DMS114 treated with DMSO at 0.1 percent for 48 hours (cell line): Measurements from ENCODE around the gene NDUFA12.

ENCODE experiments used
- DNase-seq: peaks from one replicate; lab custom pipeline; 2025; ENCODE audit not compliant: unreplicated experiment; lab: John Stamatoyannopoulos, UW

Gene NDUFA12

DNA sequence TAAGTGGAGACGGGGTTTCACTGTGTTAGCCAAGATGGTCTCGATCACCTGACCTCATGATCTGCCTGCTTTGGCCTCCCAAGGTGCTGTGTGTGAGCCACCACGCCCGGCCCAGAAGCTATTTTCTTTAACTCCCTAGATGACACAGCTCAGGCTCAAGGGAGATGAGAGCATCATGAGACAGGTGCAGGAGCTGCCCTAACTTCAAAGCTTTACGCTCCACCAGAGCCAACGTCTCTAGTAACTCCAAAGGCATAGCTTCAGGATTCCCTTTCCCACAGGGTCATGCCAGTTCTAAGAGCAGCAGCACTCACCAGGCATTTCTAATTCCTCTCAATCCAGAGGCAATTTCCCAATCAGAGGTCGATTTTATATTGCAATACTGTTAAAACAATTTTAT is 21.0 kb downstream of the NDUFA12 start:
- DNase-seq = no peak

DNA sequence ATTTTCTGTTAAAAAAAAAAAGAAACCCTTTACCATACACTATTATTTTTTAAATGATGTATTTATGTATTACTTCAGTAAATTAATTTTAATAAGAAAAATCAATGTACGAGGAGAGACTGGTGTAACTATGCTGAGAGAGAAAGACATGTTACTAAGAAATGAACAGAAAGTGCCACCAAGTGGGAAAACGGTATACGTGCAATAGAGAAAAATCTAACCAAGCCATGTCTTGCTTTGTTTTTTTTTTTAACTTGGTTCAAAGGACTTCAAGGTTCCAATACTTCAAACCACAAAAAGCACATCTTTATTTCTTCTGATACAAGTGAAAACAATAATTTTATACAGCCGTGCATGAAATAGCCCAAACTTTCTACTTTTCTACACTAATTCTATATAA is 22.9 kb downstream of the NDUFA12 start:
- DNase-seq = peak; percentile 28

DNA sequence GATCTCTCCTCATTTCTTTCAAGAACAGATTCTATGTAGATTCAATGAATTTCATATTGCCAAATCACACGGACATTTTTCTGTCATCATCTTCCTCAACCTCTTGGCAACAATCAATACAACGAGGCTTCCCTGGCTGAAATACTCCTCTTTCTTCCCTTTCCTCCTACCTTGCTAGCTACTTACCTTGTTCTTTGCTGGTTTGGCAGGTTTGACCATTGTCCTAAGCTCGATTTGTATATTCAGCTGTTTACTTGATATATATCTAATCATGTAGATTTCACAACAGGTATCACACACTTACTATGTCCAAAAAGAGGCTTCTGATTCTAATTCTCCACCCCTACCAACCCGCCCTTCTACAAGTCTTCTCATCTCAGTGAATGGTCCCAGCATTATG is 23.6 kb downstream of the NDUFA12 start:
- no peak for DNase-seq

DNA sequence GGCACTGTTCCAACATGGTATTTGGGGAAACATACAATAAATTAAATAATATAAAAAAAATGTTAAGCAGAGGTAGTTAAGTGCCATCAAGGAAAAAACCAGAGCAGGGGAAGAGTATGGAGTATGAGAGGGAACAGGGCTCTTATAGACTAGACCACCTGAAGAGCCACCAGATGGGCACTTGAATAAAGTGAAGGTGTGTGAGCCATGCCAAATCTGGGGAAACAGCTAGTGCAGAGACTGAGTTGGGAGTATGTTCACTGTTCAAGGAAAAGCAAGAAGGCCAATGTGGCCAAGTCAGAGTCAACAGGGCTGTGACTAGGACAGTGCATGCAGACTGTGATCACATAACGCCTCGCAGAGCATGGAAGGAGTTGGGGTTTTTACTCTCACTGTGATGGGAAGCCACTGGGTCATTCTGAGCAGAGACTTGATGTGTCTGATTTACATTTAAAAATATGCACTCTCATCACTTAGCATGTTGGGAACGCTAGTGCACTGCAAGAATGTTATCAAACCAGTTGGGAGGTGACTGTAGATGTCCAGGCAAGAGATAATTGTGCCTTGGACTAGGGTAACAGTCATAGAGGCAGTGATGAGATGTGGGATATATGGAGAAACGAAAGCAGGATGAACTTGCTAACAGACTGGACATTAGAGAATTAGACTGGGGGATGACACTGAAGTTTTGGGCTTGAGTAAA is 25.6 kb downstream of the NDUFA12 start:
- no peak for DNase-seq

DNA sequence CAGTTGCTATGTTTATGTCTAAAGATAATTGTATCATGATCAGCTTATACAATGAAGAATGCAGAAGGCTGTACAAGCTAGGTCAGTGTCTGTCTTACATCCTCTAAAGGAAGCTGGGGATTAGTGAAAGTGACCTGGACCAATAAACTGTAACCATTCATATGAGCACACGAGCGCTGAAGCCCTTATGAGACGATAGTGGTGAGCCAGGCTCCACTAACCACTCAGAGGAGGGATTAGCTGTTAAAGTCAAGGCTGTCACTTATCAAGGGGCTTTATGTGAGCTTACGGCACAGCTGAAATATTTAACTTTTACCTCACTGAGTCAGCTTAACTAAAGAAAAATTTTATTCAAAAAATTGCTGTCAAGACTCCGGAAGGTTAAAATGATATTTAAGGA is 30.3 kb downstream of the NDUFA12 start:
- DNase-seq = no peak

DNA sequence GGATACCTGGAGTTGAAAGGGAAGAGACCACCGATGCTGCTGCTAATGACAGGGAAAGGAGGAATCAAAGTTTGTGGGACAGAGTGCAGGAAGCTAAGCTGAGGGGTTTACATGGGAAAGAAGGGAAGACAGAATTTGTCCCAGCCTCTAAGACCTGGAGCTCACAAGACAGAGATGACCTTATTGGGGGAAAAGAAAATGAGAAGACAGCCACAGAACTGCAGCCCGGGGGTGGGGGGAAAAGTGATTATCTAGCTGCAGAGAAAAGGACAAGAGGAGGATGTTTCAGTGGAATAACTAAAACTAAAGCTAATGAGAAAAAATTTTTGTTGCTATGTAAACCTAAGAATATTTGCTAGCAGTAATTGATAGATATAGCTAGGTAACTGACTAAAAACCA is 30.7 kb downstream of the NDUFA12 start:
- DNase-seq = no peak

DNA sequence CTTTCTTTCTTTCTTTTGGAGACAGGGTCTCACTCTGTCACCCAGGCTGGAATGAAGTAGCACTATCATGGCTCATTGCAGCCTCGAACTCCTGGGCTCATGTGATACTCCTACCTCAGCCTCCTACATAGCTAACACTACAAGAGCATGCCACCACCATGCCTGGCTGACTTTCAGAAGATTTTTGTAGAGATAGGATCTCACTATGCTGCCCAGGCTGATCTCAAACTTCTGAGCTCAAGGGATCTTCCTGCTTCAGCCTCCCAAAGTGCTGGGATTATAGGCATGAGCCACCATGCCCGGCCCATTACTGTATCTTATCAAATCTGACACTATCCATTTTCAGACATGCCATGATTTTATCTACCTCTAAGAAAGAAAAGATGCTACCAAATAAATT is 31.6 kb downstream of the NDUFA12 start:
- no peak for DNase-seq

DNA sequence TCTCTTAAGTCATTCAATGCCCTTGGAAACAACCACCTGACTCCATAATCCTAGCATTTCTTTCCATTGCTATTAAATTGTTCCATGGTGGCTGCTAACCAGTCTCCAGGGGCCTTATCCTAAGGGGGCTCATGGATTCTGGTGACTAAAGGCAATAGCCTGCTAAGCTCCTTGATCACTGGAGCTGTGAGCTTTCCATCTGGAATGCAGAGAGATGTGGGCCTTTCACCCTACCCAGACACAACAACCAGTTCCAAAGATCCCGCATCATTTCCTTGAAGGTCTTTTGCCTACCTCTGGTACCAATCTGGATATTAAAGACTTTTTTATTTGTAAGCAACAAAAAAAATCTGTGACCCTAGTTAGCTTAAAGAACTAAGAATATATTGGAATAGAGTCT is 32.9 kb downstream of the NDUFA12 start:
- no peak for DNase-seq

DNA sequence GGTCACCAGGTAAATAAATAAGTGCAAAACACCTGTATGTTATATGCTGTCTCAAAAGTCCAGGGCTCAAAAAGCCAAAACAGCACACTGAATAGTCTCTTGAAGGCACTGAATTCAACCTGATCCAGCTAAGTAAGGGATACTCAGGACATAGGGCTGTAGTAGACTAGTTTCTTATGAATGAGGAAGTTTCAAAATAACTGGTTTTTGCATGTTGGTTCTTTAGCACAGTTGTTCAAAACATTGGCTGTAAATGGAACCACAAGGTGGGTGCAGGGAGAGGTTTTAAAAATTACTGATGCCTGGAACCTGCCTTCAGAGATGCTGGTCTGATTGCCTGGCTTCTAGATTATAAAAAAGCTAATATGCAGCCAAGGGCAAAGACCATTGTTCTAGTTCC is 34.1 kb downstream of the NDUFA12 start:
- DNase-seq = no peak

DNA sequence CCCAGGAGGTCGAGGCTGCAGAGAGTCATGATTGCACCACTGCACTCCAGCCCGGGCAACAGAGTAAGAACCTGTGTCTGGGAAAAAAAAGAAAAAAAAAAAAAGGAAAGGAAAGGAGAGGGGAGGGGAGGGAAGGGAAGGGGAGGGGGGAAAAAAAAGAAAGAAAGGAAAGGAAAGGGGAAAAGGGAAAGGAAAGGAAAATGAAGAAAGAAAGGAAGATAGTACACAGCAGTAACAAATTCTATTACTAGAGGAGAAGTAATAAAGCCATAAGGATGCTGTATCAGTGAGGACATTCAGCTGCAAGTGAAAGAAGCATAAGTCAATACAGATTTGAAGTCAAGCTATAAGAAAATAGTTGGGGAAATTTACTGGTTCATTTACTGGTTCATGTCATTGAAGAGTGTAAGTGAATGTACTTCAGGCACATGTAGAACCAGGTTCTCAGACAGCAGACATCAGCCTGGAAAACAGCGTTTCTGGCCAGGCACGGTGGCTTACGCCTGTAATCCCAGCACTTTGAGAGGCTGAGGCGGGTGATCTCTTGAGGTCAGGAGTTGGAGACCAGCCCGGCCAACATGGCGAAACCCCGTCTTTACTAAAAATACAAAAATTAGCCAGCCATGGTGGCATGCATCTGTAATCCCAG is 37.4 kb downstream of the NDUFA12 start:
- DNase-seq = no peak

DNA sequence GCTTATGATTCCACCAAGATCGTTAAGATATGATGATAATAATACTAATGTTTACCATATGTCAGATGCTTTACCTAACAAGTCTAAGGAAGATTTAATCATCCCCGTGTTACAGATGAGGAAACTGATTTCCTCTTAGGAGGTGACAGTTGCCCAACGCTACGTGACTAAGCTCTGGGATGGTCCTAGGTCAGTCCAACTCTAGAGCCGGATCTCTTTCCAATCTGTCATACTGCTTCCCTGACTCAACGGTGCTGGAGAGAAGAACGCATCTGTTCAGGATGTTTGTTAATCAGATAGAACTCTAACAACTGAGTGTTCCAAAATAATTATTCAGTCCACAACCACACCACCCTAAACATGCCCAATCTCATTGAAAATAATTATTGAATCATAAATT is 39.8 kb downstream of the NDUFA12 start:
- no peak for DNase-seq

DNA sequence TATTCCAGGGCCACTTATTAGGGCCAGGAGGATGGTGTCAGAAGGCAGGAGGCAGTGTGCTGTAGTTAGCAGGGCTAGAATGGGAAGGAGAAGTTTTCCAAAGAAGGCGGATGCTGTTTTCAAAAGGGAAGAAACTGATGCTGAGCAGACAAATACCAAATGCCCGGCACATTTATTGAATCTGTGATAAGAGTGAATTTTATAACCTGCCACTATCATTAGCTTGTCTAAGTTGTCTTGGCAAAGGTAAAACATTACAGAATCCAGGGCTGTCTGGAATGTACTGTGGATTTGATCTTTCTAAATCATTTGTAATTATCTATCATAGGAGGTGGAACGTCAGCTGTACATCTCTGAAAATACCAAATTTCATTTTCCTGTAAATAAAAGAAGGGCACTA is 40.8 kb downstream of the NDUFA12 start:
- no peak for DNase-seq

DNA sequence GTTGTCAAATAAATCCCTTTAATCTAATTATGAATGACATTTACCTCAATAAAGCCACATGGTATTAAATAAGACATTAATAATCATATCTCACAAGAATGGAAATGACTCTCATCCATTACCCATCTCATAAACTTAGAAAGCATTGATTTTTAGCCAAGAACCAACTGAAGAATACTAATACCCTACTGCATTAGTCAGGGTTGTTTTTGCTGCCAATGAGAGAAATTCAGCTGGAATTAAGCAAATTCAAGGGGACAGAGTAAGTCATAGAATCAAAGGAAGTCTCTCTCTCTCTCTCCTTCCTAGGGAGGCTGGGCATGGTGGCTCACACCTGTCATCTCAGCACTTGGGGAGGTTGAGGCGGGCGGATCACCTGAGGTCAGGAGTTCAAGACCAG is 41.6 kb downstream of the NDUFA12 start:
- DNase-seq = no peak

DNA sequence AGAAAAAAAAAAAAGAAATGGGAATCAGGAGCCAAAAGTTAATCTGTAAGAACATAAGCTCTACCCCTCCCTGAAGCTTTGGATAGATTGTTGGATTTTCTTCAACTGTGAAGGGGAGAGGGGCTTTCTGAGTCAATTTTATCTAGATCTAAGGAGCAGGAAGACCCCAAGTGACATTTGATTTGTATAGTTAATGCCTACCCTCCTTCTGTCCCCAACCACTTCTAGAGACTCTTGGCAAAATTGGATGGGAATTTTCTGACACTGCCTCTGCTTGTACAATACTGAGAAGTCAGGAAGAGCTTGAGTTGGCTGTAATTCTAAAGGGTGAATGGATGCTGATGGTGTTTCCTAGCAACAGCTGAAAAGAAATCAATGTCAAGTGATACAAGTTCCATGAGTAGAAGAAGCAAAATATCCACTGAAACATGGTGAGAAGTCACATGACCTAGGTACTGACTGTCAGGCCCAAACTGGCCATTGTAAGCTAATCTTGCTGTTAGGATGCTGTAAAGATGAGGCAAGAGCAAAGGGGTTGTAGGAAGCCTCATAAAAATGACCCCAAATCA is 42.2 kb downstream of the NDUFA12 start:
- DNase-seq = no peak

DNA sequence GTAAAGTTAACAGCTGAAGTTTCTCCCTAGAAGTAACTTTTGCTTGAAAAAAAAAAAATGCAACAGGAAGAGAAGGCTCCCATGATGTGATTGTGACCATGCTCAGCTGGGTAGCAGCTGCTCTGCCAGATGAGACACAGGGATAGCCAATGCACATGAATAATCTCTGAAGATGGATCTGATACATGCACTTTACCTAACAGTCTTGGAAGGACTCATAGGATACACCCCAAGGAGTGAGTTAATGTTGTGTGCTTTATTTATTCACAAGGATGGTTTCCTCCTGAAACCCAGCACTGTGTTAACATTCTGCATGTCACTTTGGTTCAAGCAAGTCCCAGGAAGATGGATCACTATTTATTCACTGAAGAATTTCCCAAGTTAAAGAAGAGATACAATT is 46.5 kb downstream of the NDUFA12 start:
- no peak for DNase-seq

DNA sequence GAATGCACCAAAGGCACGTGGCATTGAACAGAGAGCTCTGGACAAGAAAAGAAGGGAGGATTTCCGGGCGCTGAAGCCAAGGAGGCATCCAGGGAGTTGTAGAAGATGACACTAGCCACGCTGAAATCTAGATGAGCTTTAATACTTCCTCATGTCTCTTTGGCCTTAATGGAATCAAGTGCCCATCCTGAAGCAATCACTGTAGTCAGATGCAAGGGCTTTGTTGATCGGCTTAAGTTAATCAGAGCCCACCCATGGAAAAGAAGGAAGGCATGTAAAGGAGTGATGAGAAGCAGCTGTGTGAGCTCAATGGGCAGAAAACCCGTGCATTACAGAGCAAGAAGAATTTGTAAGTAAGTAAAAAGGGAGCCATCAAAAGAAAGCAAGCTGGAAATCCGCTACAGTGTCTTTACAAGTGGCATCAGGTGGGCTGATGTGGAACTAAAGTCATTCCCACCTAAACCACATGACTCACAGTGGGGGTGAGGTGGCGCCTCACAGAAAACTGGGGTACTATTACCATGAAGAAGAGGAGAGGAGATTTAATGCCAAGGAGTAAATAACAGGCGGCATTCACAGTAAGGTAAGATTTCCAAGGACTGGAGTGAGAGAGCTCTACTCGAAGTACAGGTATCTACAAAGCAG is 48.4 kb downstream of the NDUFA12 start:
- DNase-seq = no peak

DNA sequence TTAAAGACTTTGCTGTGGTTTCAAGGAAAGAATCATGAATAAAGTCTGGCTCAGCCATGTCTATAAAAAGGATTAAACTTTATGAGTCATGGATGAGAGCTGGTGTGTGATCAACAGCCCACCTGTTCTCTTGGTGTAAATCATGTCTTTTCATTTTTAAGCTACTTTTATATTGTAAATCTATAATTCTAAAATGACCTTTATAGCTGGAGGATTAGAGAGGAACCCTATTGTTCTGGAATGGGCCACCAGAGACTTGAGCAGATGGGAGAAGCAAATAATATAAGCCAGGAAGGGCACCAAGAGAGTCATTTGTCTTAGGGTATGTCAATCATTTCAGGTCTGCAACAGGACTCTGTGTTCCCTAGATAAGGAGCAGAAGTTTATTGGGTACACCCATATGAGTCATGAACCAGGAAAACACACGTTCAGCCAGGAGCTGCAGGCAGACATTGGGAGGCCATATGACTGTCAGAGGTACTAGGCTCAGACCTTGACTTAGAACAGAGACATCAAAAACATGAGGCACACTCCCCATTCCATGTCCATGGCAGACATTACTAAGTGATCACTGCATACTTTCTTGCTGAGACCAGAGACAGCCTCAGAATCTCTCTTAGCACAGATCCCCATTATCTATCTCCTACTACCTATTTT is 49.3 kb downstream of the NDUFA12 start:
- DNase-seq = no peak

DNA sequence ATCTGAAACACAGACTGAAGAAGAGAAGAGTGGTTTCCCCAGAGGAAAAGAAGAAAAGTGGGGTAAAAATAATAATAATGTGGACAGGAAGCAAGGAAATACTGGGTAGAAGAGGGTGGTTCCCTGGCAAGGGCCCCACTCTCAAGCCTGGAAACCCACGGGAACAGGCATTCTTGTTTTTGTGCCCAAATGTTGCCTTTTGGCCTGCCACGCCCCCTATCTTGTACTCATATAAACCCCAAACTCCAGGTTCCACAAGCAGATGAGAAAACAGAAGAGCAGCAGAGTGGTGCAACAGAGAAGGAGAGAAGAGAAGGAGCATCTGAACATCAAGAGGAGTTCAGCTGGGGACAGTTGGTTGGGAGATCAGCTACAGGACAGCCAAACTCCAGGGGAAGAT is 51.2 kb downstream of the NDUFA12 start:
- no peak for DNase-seq

DNA sequence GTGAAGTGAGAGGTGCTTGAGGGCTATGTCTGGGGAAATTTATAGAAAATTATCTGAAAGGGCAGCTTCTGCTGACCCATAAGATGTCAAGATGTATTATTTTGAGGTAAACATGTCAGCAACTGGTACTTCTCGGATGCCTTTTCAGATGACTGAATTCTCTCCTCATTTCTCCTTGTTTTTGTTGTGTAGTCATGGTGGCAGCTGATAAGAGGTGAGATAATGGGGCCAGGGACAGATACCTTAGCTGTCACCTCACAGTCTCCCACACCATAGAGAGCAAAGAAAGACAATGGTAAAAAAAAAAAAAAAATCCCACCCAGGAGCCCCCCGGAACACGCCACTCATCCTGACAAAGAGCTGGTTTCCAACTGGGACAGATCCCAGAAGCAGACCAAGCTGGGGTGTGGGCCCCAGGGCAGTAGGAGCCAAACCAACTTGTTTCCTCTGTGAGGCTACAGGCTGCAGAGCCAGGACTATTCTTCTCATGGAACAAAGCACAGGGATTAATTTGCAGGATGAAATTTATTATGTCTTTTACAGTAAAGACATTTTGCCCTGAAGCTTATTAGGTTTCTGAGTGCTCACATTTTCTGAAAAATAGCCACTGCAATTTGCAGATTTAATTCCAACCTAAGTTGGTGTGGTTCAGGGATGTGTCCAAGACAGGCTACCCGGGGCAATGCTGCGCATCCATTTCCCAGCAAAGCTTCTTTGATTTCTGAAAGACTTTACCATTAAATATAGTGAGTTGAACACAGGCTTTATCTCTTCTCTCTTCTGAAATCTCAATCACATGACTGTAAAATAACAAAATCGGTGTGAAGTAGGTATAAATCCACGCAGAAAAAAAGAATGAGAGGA is 52.2 kb downstream of the NDUFA12 start:
- DNase-seq = no peak

DNA sequence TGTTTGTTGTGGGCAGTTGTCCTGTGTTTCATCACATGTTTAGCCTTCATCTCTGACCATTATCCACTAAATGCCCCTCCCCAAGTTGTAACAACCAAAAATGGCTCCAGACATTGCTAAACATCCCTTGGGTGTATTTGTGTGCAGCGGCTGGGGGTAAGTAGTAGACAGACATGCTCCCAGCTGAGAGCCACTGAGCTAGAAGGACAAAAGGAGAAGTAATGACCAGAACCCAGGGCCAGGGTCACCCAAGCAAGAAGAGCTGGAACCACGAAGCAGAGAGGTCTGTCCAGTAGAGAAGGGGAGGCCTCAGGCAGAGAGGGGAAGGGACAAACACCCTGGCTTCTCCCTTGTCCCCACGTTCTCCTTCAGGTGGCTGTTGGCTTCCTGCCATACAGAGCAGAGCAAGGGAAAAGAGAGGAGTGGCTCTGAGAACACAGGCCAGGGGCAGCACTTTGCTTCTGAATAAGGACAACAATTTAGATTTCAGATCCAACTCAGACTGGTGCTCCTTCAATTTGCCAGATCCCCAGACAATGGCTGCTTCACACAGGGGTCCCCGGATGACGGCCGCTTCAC is 55.2 kb downstream of the NDUFA12 start:
- no peak for DNase-seq
